K562 (cell line): ENCODE measurements around the gene ADORA1. TPM values are rescaled to one million over a fixed set of nuclear protein-coding genes. Genes with fewer than 3 reads are reported as not detected.

Experiments
- MED1 ChIP-seq: sonication (generic); formaldehyde crosslinking; IDR thresholded peaks from 2 replicates; pipeline ENCODE4 v1.8.1; 2023; ENCODE audit warnings: missing genetic modification reagents, borderline replicate concordance
- NR2F6 ChIP-seq: fragments of 450-650 bp; formaldehyde crosslinking; IDR thresholded peaks from 2 replicates; pipeline ENCODE4 v1.4.0; 2020; ENCODE audit warnings: mild to moderate bottlenecking
- RAD51 ChIP-seq: fragments of 450-650 bp; IDR thresholded peaks from 2 replicates; pipeline ENCODE4 v1.7.1; 2016; ENCODE audit warnings: low read depth, mild to moderate bottlenecking, borderline replicate concordance
- RBM15 ChIP-seq: fragments of 200-400 bp; formaldehyde crosslinking; IDR thresholded peaks from 2 replicates; pipeline ENCODE4 v1.6.1; 2018; ENCODE audit warnings: mild to moderate bottlenecking, low read length, moderate library complexity; ENCODE audit not compliant: insufficient read depth
- SNIP1 ChIP-seq: fragments of 450-650 bp; IDR thresholded peaks from 2 replicates; pipeline ENCODE4 v1.7.1; 2017; ENCODE audit warnings: low read depth, mild to moderate bottlenecking
- TRIM28 ChIP-seq: fragments of 450-650 bp; IDR thresholded peaks from 2 replicates; pipeline ENCODE4 v1.6.1; 2017
- ZNF551 ChIP-seq: fragments of 250-450 bp; sonication (Bioruptor Pico); IDR thresholded peaks from 2 replicates; pipeline ENCODE4 v1.5.0; 2021; ENCODE audit warnings: mild to moderate bottlenecking, moderate library complexity
- ZSCAN32 ChIP-seq: fragments of 450-650 bp; formaldehyde crosslinking; IDR thresholded peaks from 2 replicates; pipeline ENCODE4 v1.4.0; 2020; ENCODE audit warnings: mild to moderate bottlenecking, moderate library complexity
- polyA plus RNA-seq, 8 experiments: library from polyadenylated mRNA; depleted of rRNA in 4 of 8; stranded (reverse) in 5 of 8; unstranded in 3 of 8; fragments of >200 nt; fragmentation: Nextera tagmentation in 2 of 8; fragmentation: Illumina TruSeq in 1 of 8; extraction: Ambion mirVana in 2 of 8; extraction: Trizol in 1 of 8; gene quantifications; 2 replicates each; pipeline versions ENCODE4 v1.2.1 to v1.2.3, GENCODE V29; 2011 to 2014; ENCODE audit warnings: inconsistent platforms in 1 of 8, missing spikeins in 1 of 8
- total RNA-seq, 7 experiments: library from RNA; depleted of rRNA in 6 of 7; stranded (reverse); fragments of >200 nt in 6 of 7; fragmentation: Illumina TruSeq in 2 of 7; extraction: Trizol in 2 of 7; gene quantifications; 2 replicates each; pipeline versions ENCODE4 v1.2.1 to v1.2.3, GENCODE V29; 2011 to 2021; ENCODE audit warnings: low replicate concordance in 1 of 7
- TF ChIP-seq, protein P1 (sequence below): fragments of 450-650 bp; IDR thresholded peaks from 2 replicates; pipeline ENCODE4 v1.6.1; 2016; ENCODE audit warnings: low read depth

Gene ADORA1
- total and polyA plus RNA-seq, 9 of the 15 experiments (the other 6 are each of a cell fraction or from before 2014, with no cell fraction given): not detected

DNA sequence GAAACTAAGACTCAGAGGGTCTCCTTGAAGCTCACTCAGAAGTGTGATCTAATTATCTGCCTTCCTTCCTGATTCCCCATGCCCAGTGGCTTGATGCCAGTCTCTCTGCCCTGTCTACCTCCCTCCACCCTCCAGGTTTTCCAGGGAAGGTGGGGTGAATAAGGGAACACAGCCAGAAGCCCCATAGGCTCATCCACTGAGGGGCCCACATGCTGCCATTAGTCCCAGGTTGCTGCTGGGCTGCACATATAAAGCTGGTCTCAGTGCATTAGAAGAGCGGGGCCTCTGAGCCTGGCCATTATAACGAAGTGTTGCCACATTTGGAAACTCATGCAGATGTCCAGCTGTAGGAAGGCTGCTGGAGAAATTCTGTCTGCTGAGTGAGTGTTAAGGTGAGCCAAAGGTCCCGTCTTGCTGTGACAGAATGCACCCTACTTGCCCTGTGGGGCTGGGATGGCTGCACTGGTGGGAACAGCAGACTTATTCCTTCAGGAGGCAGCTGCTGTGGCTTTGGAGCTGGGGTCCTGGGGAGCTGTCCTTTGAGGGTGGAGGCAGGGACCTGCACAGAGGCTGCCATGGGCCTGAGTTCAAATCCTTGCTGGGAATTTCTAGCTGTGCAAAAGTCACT, 2.9 kb downstream of the ADORA1 start (continued):
- TF ChIP-seq SNIP1 (no peak), ZNF551 (no peak), TRIM28 (no peak), MED1 (CRISPR knock-in tag) (no peak), RAD51 (no peak), NR2F6 (no peak), ZSCAN32 (CRISPR knock-in tag) (no peak), RBM15 (no peak)
- TF ChIP-seq, protein P1, sequence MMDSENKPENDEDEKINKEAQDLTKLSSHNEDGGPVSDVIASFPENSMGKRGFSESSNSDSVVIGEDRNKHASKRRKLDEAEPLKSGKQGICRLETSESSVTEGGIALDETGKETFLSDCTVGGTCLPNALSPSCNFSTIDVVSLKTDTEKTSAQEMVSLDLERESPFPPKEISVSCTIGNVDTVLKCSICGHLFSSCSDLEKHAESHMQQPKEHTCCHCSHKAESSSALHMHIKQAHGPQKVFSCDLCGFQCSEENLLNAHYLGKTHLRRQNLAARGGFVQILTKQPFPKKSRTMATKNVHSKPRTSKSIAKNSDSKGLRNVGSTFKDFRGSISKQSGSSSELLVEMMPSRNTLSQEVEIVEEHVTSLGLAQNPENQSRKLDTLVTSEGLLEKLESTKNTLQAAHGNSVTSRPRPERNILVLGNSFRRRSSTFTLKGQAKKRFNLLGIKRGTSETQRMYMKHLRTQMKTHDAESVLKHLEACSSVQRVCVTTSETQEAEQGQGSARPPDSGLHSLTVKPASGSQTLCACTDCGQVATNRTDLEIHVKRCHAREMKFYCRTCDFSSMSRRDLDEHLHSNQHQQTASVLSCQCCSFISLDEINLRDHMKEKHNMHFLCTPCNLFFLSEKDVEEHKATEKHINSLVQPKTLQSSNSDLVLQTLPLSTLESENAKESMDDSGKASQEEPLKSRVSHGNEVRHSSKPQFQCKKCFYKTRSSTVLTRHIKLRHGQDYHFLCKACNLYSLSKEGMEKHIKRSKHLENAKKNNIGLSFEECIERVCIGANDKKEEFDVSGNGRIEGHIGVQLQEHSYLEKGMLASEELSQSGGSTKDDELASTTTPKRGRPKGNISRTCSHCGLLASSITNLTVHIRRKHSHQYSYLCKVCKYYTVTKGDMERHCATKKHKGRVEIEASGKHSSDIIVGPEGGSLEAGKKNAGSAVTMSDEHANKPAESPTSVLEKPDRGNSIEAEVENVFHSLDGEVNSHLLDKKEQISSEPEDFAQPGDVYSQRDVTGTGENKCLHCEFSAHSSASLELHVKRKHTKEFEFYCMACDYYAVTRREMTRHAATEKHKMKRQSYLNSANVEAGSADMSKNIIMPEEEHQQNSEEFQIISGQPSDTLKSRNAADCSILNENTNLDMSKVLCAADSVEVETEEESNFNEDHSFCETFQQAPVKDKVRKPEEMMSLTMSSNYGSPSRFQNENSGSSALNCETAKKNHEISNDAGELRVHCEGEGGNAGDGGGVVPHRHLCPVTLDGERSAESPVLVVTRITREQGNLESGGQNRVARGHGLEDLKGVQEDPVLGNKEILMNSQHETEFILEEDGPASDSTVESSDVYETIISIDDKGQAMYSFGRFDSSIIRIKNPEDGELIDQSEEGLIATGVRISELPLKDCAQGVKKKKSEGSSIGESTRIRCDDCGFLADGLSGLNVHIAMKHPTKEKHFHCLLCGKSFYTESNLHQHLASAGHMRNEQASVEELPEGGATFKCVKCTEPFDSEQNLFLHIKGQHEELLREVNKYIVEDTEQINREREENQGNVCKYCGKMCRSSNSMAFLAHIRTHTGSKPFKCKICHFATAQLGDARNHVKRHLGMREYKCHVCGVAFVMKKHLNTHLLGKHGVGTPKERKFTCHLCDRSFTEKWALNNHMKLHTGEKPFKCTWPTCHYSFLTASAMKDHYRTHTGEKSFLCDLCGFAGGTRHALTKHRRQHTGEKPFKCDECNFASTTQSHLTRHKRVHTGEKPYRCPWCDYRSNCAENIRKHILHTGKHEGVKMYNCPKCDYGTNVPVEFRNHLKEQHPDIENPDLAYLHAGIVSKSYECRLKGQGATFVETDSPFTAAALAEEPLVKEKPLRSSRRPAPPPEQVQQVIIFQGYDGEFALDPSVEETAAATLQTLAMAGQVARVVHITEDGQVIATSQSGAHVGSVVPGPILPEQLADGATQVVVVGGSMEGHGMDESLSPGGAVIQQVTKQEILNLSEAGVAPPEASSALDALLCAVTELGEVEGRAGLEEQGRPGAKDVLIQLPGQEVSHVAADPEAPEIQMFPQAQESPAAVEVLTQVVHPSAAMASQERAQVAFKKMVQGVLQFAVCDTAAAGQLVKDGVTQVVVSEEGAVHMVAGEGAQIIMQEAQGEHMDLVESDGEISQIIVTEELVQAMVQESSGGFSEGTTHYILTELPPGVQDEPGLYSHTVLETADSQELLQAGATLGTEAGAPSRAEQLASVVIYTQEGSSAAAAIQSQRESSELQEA: no peak
